Neural cell (in vitro differentiated cells): Measurements from ENCODE around the gene NRCAM. TPM values are rescaled to one million over a fixed set of nuclear protein-coding genes. Genes with fewer than 3 reads are reported as not detected.

Experiments
- H2AFZ ChIP-seq: fragments of 200-600, 300-800 bp; sonication (generic), shearing (Covaris generic); 2 replicates; pipeline ENCODE4 v1.6.0; 2014; ENCODE audit warnings: low read depth, mild to moderate bottlenecking, antibody characterized with exemption, low read length, moderate library complexity
- H3F3A ChIP-seq: fragments of 200-600 bp; shearing (Covaris generic); 2 replicates; pipeline ENCODE4 v1.6.1; 2016; ENCODE audit warnings: mild to moderate bottlenecking, moderate library complexity, mixed read lengths, antibody characterized with exemption, low read length; ENCODE audit not compliant: insufficient read depth, poor library complexity, severe bottlenecking
- H3K27ac ChIP-seq: fragments of 200-600, 300-800 bp; sonication (generic), shearing (Covaris generic); 2 replicates; pipeline ENCODE4 v1.5.1; 2014; ENCODE audit warnings: mild to moderate bottlenecking, low read length, moderate library complexity
- H3K27me3 ChIP-seq: fragments of 300-800, 200-600 bp; sonication (generic), shearing (Covaris generic); 2 replicates; pipeline ENCODE4 v1.6.0; 2014; ENCODE audit warnings: mild to moderate bottlenecking, low read depth, low read length, moderate library complexity; ENCODE audit not compliant: insufficient read depth
- H3K36me3 ChIP-seq: fragments of 300-800, 200-600 bp; sonication (generic), shearing (Covaris generic); 2 replicates; pipeline ENCODE4 v1.5.1; 2014; ENCODE audit warnings: mild to moderate bottlenecking, antibody characterized with exemption, low read length, moderate library complexity; ENCODE audit not compliant: insufficient read depth
- H3K4me2 ChIP-seq: fragments of 300-800, 200-600 bp; sonication (generic), shearing (Covaris generic); 2 replicates; pipeline ENCODE4 v1.6.0; 2014; ENCODE audit warnings: mild to moderate bottlenecking, low read length
- H3K4me3 ChIP-seq: fragments of 300-800, 200-600 bp; sonication (generic), shearing (Covaris generic); 2 replicates; pipeline ENCODE4 v1.5.1; 2014; ENCODE audit warnings: mild to moderate bottlenecking, low read length, moderate library complexity
- H3K79me2 ChIP-seq: fragments of 200-600 bp; shearing (Covaris generic); replicated peaks from 2 replicates; pipeline ENCODE4 v1.6.0; 2014; ENCODE audit warnings: mild to moderate bottlenecking, low read length, moderate library complexity; ENCODE audit not compliant: insufficient read depth
- H3K9ac ChIP-seq: fragments of 300-800, 200-600 bp; sonication (generic), shearing (Covaris generic); 2 replicates; pipeline ENCODE4 v1.6.1; 2016; ENCODE audit warnings: mild to moderate bottlenecking, low read length, mixed read lengths
- H3K9me2 ChIP-seq: fragments of 200-600 bp; shearing (Covaris generic); 2 replicates; pipeline ENCODE4 v1.6.1; 2016; ENCODE audit warnings: mild to moderate bottlenecking, low read length, mixed read lengths; ENCODE audit not compliant: insufficient read depth
- H3K9me3 ChIP-seq: fragments of 200-600, 300-800 bp; sonication (generic), shearing (Covaris generic); 2 replicates; pipeline ENCODE4 v1.6.1; 2016; ENCODE audit warnings: mild to moderate bottlenecking, mixed run types, low read length, moderate library complexity, mixed read lengths
- H4K20me1 ChIP-seq: fragments of 200-600 bp; shearing (Covaris generic); 2 replicates; pipeline ENCODE4 v1.6.1; 2016; ENCODE audit warnings: mild to moderate bottlenecking, mixed run types; ENCODE audit not compliant: insufficient read depth
- EP300 ChIP-seq: fragments of 450-650 bp; conservative IDR thresholded peaks from 2 replicates; pipeline ENCODE4 v1.6.1; 2014; ENCODE audit warnings: antibody characterized with exemption, mild to moderate bottlenecking, moderate library complexity; ENCODE audit not compliant: poor library complexity, severe bottlenecking
- EZH2 ChIP-seq: fragments of 200-600, 300-800 bp; shearing (Covaris generic), sonication (generic); IDR thresholded peaks from 2 replicates; pipeline ENCODE4 v1.6.1; 2014; ENCODE audit warnings: antibody characterized with exemption, low read length, borderline replicate concordance, mild to moderate bottlenecking; ENCODE audit not compliant: insufficient read depth, poor library complexity, severe bottlenecking
- MXI1 ChIP-seq: fragments of 450-650 bp; conservative IDR thresholded peaks from 2 replicates; pipeline ENCODE4 v1.6.1; 2014; ENCODE audit warnings: antibody characterized with exemption, mild to moderate bottlenecking; ENCODE audit not compliant: poor library complexity, severe bottlenecking
- POLR2AphosphoS5 ChIP-seq: IDR thresholded peaks from 2 replicates; pipeline ENCODE4 v1.6.1; 2012
- RAD21 ChIP-seq: fragments of 450-650 bp; conservative IDR thresholded peaks from 2 replicates; pipeline ENCODE4 v1.6.1; 2014; ENCODE audit warnings: antibody characterized with exemption, mild to moderate bottlenecking, moderate library complexity
- REST ChIP-seq: IDR thresholded peaks from 2 replicates; pipeline ENCODE4 v1.6.1; 2012; ENCODE audit warnings: borderline replicate concordance
- SMC3 ChIP-seq: fragments of 450-650 bp; conservative IDR thresholded peaks from 2 replicates; pipeline ENCODE4 v1.6.1; 2014; ENCODE audit warnings: antibody characterized with exemption, mild to moderate bottlenecking, moderate library complexity; ENCODE audit not compliant: poor library complexity
- TAF1 ChIP-seq: IDR thresholded peaks from 2 replicates; pipeline ENCODE4 v1.6.1; 2012; ENCODE audit warnings: low read depth
- polyA plus RNA-seq: library from polyadenylated mRNA; depleted of rRNA; stranded (reverse); fragments of >200 nt; gene quantifications from 2 replicates; pipeline ENCODE4 v1.2.3, GENCODE V29; 2014
- TF ChIP-seq, protein P1 (sequence below): fragments of 450-650 bp; IDR thresholded peaks from 2 replicates; pipeline ENCODE4 v1.5.1; 2014; ENCODE audit warnings: antibody characterized with exemption, mild to moderate bottlenecking, moderate library complexity; ENCODE audit not compliant: poor library complexity, severe bottlenecking

NRCAM gene
- polyA plus RNA-seq, 1 donor from 2014 or later, result 90.9 TPM

DNA sequence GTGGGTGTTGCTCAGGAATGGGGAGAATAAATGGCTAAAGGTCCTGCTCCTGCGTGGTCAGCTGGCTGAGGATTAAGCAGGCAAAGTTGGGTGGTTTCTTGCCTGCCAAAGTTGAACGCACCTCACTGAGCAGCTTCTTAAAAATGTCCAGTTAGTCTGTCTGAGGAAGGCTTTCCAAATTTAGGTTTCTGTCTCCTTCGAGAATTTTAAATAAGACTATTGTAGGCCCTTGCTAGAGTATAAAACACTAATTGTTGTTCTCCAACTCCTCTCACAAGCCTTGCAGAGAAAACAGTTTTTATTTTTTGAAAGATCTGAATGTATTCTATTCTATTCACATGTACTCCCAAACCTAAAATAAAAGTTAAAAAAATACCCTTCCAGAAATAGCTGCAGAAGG lies 204.1 kb downstream of the NRCAM start:
- no peak overlapping the region for H3K4me2 ChIP-seq
- no peaks in the 10 kb centered on the region for H3K27me3 ChIP-seq
- H3K27ac ChIP-seq, result no peak overlapping the region
- no peak overlapping the region for H3K9ac ChIP-seq
- no peaks in the 10 kb centered on the region for H3F3A ChIP-seq
- H3K79me2 ChIP-seq, result peaks cover 3% of the 10 kb centered on the region
- no peaks in the 10 kb centered on the region for H3K36me3 ChIP-seq
- no peaks in the 10 kb centered on the region for H4K20me1 ChIP-seq
- H3K9me2 ChIP-seq, result no peaks in the 10 kb centered on the region
- no peak overlapping the region for H3K4me3 ChIP-seq
- no peak for TF ChIP-seq POLR2AphosphoS5
- no peak for TF ChIP-seq RAD21
- TF ChIP-seq SMC3, result no peak
- TF ChIP-seq REST, result no peak
- TF ChIP-seq, protein P1, sequence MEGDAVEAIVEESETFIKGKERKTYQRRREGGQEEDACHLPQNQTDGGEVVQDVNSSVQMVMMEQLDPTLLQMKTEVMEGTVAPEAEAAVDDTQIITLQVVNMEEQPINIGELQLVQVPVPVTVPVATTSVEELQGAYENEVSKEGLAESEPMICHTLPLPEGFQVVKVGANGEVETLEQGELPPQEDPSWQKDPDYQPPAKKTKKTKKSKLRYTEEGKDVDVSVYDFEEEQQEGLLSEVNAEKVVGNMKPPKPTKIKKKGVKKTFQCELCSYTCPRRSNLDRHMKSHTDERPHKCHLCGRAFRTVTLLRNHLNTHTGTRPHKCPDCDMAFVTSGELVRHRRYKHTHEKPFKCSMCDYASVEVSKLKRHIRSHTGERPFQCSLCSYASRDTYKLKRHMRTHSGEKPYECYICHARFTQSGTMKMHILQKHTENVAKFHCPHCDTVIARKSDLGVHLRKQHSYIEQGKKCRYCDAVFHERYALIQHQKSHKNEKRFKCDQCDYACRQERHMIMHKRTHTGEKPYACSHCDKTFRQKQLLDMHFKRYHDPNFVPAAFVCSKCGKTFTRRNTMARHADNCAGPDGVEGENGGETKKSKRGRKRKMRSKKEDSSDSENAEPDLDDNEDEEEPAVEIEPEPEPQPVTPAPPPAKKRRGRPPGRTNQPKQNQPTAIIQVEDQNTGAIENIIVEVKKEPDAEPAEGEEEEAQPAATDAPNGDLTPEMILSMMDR, result no peak
- no peak for TF ChIP-seq TAF1
- no peak for TF ChIP-seq EZH2
- TF ChIP-seq EP300, result no peak
- TF ChIP-seq MXI1, result no peak
- no peaks in the 10 kb centered on the region for H3K9me3 ChIP-seq
- H2AFZ ChIP-seq, result no peak overlapping the region

DNA sequence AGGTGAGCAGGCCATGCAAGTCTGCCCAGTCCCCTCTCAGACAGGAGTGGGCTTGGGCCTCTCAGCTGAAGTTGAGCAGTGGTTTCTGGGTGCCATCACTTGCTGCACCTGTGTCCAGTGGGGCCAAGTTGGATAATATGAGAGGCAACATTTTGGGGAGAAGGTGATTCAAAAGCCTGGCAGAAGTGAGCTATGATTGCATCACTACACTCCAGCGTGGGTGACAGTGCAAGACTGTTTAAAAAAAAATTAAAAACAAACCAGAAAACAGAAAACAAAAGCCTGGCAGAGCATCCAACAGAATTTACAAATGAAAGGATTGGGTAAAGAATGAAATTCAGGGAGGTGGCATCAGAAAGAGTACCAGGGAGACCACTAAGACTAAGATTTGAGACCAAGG lies 204.5 kb downstream of the NRCAM start:
- peaks cover 3% of the 10 kb centered on the region for H3K79me2 ChIP-seq
- H2AFZ ChIP-seq, result no peak overlapping the region
- no peak overlapping the region for H3K27ac ChIP-seq
- H3K9me3 ChIP-seq, result no peaks in the 10 kb centered on the region
- no peaks in the 10 kb centered on the region for H3K9me2 ChIP-seq
- no peak overlapping the region for H3K4me3 ChIP-seq
- H3K4me2 ChIP-seq, result no peak overlapping the region
- no peaks in the 10 kb centered on the region for H3K27me3 ChIP-seq
- H3F3A ChIP-seq, result no peaks in the 10 kb centered on the region
- TF ChIP-seq MXI1 (no peak), POLR2AphosphoS5 (no peak), REST (no peak), EP300 (no peak), SMC3 (no peak), TAF1 (no peak), RAD21 (no peak), EZH2 (no peak)
- TF ChIP-seq, protein P1, result no peak
- no peak overlapping the region for H3K9ac ChIP-seq
- no peaks in the 10 kb centered on the region for H3K36me3 ChIP-seq
- H4K20me1 ChIP-seq, result no peaks in the 10 kb centered on the region
